ENCODE measurements around the gene ATP5IF1. TPM values are rescaled to one million over a fixed set of nuclear protein-coding genes. Genes with fewer than 3 reads are reported as not detected.

ATP5IF1 gene
- total and polyA plus RNA-seq, 2 of the 13 experiments (the other 11 are each of a cell fraction or from before 2014, with no cell fraction given), result 97.7 to 131 TPM

GRCh38 chr1:28232558-28233263, 3.2 kb upstream of the ATP5IF1 start, which contains the start of gene DNAJC8 (continued):
- TF ChIP-seq GTF3A (CRISPR knock-in tag; conservative IDR thresholded peaks at IDR 0.05), result no peak
- TF ChIP-seq SETDB1 (CRISPR knock-in tag; IDR thresholded peaks at IDR 0.05; ENCODE audit: borderline replicate concordance), result no peak
- TF ChIP-seq CREM (IDR thresholded peaks at IDR 0.05), result 0 out of 2 replicates have a peak, but pooled peaks have one; percentile 32
- TF ChIP-seq CREM (CRISPR knock-in tag; IDR thresholded peaks at IDR 0.05), result no peak
- no peak for TF ChIP-seq ZBED4 (CRISPR knock-in tag; IDR thresholded peaks at IDR 0.05; ENCODE audit: borderline replicate concordance)
- no peak for TF ChIP-seq IRX3 (CRISPR knock-in tag; IDR thresholded peaks at IDR 0.05; ENCODE audit: borderline replicate concordance, low read depth)
- TF ChIP-seq AHDC1 (CRISPR knock-in tag; IDR thresholded peaks at IDR 0.05; ENCODE audit: borderline replicate concordance), result no peak
- TF ChIP-seq ZNF138 (CRISPR knock-in tag; IDR thresholded peaks at IDR 0.05; ENCODE audit: low read depth), result no peak
- peak; percentile 97 for TF ChIP-seq RAD51 (IDR thresholded peaks at IDR 0.05; ENCODE audit: borderline replicate concordance)
- peak; percentile 80 for TF ChIP-seq ZNF547 (CRISPR knock-in tag; IDR thresholded peaks at IDR 0.05)
- TF ChIP-seq ZNF558 (CRISPR knock-in tag; IDR thresholded peaks at IDR 0.05; ENCODE audit: borderline replicate concordance), result peak; percentile 61; the same call in 1 of the 2 replicates
- peak; percentile 67; the same call in 1 of the 2 replicates for TF ChIP-seq BCL3 (CRISPR knock-in tag; IDR thresholded peaks at IDR 0.05)
- TF ChIP-seq ZFP1 (CRISPR knock-in tag; IDR thresholded peaks at IDR 0.05), result peak; percentile 40; the same call in 1 of the 2 replicates
- TF ChIP-seq ZNF781 (CRISPR knock-in tag; IDR thresholded peaks at IDR 0.05; ENCODE audit: borderline replicate concordance, not compliant biosample characterization), result no peak

Data from HepG2 (cell line).